ENCODE data around the gene MYH14. TPM values are rescaled to one million over a fixed set of nuclear protein-coding genes. Genes with fewer than 3 reads are reported as not detected.

Gene MYH14
- total and polyA plus RNA-seq, 9 of the 15 experiments (the other 6 are each of a cell fraction or from before 2014, with no cell fraction given) = 0.04 to 0.86 (median 0.19) TPM; not detected in 2

GRCh38 chr19:50357178-50358100, 154.0 kb downstream of the MYH14 start (continued):
- TF ChIP-seq ZNF445 (CRISPR knock-in tag; IDR thresholded peaks at IDR 0.05; ENCODE audit: low read depth) (no peak), ZKSCAN1 (IDR thresholded peaks at IDR 0.05; ENCODE audit: low read depth, low read length) (peak; percentile 9; the same call in 1 of the 2 replicates), ETS2 (tag; IDR thresholded peaks at IDR 0.05; ENCODE audit: borderline replicate concordance, poor library complexity, severe bottlenecking) (no peak), CTCFL (IDR thresholded peaks at IDR 0.05; ENCODE audit: borderline replicate concordance, insufficient read depth, low read depth, low read length, poor library complexity, severe bottlenecking) (no peak), FIP1L1 (IDR thresholded peaks at IDR 0.05; ENCODE audit: low read depth, low read length, poor library complexity, severe bottlenecking) (no peak), KLF6 (CRISPR knock-in tag; IDR thresholded peaks at IDR 0.05; ENCODE audit: borderline replicate concordance) (no peak), TCF7 (IDR thresholded peaks at IDR 0.05; ENCODE audit: borderline replicate concordance) (no peak), CXXC5 (CRISPR knock-in tag; IDR thresholded peaks at IDR 0.05) (peak; percentile 82), HDAC1 (IDR thresholded peaks at IDR 0.05) (peak in 1 of 2 experiments; percentile 73; a peak in 2 of 4 replicates), CLOCK (CRISPR knock-in tag; IDR thresholded peaks at IDR 0.05; ENCODE audit: borderline replicate concordance) (no peak), ZNF23 (CRISPR knock-in tag; IDR thresholded peaks at IDR 0.05) (no peak), ZNF282 (CRISPR knock-in tag; IDR thresholded peaks at IDR 0.05) (no peak), ZNF165 (CRISPR knock-in tag; IDR thresholded peaks at IDR 0.05; ENCODE audit: borderline replicate concordance) (no peak), TRIM25 (IDR thresholded peaks at IDR 0.05; ENCODE audit: borderline replicate concordance) (no peak), ZHX1 (conservative IDR thresholded peaks at IDR 0.05; ENCODE audit: low read length) (0 out of 2 replicates have a peak, but pooled peaks have one; percentile 60), SMARCC2 (IDR thresholded peaks at IDR 0.05; ENCODE audit: low read depth) (no peak), KAT2B (IDR thresholded peaks at IDR 0.05; ENCODE audit: low read depth, low read length) (no peak)

All from K562 (cell line).